Body of pancreas (tissue), 4 donors: ENCODE results near the gene BTBD18.

Source experiments
- POLR2A ChIP-seq, 3 donors: fragments of 450-650 bp; IDR thresholded peaks; one replicate each; pipeline ENCODE4 v1.6.1; 2016; ENCODE audit warnings: antibody characterized with exemption in 3 of 3, mild to moderate bottlenecking in 2 of 3
- TF ChIP-seq, protein P1 (sequence below), 7 experiments: fragments of 450-650 bp in 4 of 7; fragments of 200-600 bp in 3 of 7; sonication (generic) in 3 of 7; IDR thresholded peaks; one replicate each; pipeline ENCODE4 v1.5.1; 2016 to 2019; ENCODE audit warnings: antibody characterized with exemption in 7 of 7

DNA sequence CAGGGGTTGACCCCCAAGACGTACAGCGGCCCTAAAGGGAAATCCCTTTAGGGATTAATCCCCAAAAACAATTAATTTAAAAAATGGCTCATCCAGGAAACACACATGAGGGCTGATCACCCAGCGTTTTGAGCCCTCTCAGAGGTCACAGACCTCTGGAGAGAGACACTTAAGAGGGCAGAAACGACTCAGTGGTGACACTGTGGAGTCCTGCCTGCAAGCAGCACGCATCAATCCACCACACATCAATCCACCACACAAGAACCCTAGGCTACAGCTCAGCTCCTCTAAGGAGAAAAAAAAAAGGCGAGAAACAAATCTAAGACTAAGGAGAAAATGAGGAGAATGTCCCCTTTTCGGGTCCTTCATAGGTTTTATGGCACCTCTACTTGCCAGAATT is 22.8 kb downstream of the BTBD18 start:
- TF ChIP-seq, protein P1, sequence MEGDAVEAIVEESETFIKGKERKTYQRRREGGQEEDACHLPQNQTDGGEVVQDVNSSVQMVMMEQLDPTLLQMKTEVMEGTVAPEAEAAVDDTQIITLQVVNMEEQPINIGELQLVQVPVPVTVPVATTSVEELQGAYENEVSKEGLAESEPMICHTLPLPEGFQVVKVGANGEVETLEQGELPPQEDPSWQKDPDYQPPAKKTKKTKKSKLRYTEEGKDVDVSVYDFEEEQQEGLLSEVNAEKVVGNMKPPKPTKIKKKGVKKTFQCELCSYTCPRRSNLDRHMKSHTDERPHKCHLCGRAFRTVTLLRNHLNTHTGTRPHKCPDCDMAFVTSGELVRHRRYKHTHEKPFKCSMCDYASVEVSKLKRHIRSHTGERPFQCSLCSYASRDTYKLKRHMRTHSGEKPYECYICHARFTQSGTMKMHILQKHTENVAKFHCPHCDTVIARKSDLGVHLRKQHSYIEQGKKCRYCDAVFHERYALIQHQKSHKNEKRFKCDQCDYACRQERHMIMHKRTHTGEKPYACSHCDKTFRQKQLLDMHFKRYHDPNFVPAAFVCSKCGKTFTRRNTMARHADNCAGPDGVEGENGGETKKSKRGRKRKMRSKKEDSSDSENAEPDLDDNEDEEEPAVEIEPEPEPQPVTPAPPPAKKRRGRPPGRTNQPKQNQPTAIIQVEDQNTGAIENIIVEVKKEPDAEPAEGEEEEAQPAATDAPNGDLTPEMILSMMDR (IDR thresholded peaks at IDR 0.05) = no peak
- no peak for TF ChIP-seq POLR2A (IDR thresholded peaks at IDR 0.05)
